Tibial nerve (tissue), 4 donors: ENCODE results near the gene HAGH. TPM values are rescaled to one million over a fixed set of nuclear protein-coding genes. Genes with fewer than 3 reads are reported as not detected.

Source experiments
- DNase-seq, 2 donors: peaks; one replicate each; pipeline ENCODE4 v3.0.0-alpha.2; 2019; ENCODE audit warnings: low spot score in 2 of 2
- H3K27ac ChIP-seq, 4 donors: fragments of 200-600 bp; sonication (generic) in 3 of 4; one replicate each; pipeline ENCODE4 v1.5.1; 2017 to 2019; ENCODE audit warnings: mild to moderate bottlenecking in 1 of 4
- H3K27me3 ChIP-seq, 2 donors: fragments of 200-600 bp; sonication (generic) in 1 of 2; one replicate each; pipeline versions ENCODE4 v1.5.1 to v1.6.0; 2017 to 2019
- H3K36me3 ChIP-seq, 3 donors: fragments of 200-600 bp; sonication (generic); one replicate each; pipeline ENCODE4 v1.5.1; 2018 to 2019
- H3K4me1 ChIP-seq, 4 donors: fragments of 200-600 bp; sonication (generic) in 3 of 4; one replicate each; pipeline ENCODE4 v1.5.1; 2017 to 2019
- H3K4me3 ChIP-seq, 4 donors: fragments of 200-600 bp; sonication (generic) in 3 of 4; one replicate each; pipeline ENCODE4 v1.5.1; 2017 to 2019; ENCODE audit warnings: mild to moderate bottlenecking in 1 of 4, moderate library complexity in 1 of 4
- H3K9me3 ChIP-seq, 4 donors: fragments of 200-600 bp; sonication (generic) in 3 of 4; one replicate each; pipeline ENCODE4 v1.5.1; 2017 to 2019
- CTCF ChIP-seq, 5 experiments: fragments of 200-600 bp in 3 of 5; fragments of 450-650 bp in 2 of 5; sonication (generic) in 3 of 5; IDR thresholded peaks; one replicate each; pipeline ENCODE4 v1.5.1; 2016 to 2019; ENCODE audit warnings: antibody characterized with exemption in 5 of 5, mild to moderate bottlenecking in 3 of 5, moderate library complexity in 2 of 5
- EP300 ChIP-seq, 2 donors: sonication (generic); formaldehyde crosslinking; IDR thresholded peaks; one replicate each; pipeline ENCODE4 v1.6.1; 2017; ENCODE audit warnings: antibody characterized with exemption in 2 of 2, mild to moderate bottlenecking in 1 of 2
- POLR2A ChIP-seq, 2 donors: fragments of 450-650 bp; IDR thresholded peaks; one replicate each; pipeline ENCODE4 v1.6.1; 2017; ENCODE audit warnings: antibody characterized with exemption in 2 of 2, mild to moderate bottlenecking in 2 of 2, moderate library complexity in 2 of 2
- WGBS, 2 donors: methylation state at CpG; one replicate each; pipeline ENCODE4 v1.1.5; 2018; 5-methylcytosine and 5-hydroxymethylcytosine counted together
- total RNA-seq, 4 donors: library from RNA; depleted of rRNA; stranded (reverse); fragments of >200 nt; gene quantifications; one replicate each; pipeline ENCODE4 v1.1.0, GENCODE V29; 2016

HAGH gene
- total RNA-seq, 4 donors from 2014 or later = 89.2 to 161 (median 100) TPM

GRCh38 chr16:1768061-1768766 is 58.4 kb downstream of the HAGH start:
- H3K36me3 ChIP-seq = peaks cover 2 to 68% (median 20%) of the 10 kb centered on the region in 3 donors
- no peaks in the 10 kb centered on the region for H3K9me3 ChIP-seq
- peaks cover 0 to 44% (median 16%) of the 10 kb centered on the region in 4 donors for H3K4me1 ChIP-seq
- WGBS, 2 donors = 81 to 86% methylated on average over 41 of the region's 41 CpGs
- H3K27ac ChIP-seq = no peak overlapping the region
- no peak for TF ChIP-seq CTCF (IDR thresholded peaks at IDR 0.05)
- TF ChIP-seq EP300 (IDR thresholded peaks at IDR 0.05) = no peak
- TF ChIP-seq POLR2A (IDR thresholded peaks at IDR 0.05) = no peak
- no peak overlapping the region for H3K4me3 ChIP-seq
- no peak for DNase-seq
- no peaks in the 10 kb centered on the region for H3K27me3 ChIP-seq

GRCh38 chr16:1767116-1767994 is 59.3 kb downstream of the HAGH start:
- Histone ChIP-seq H3K4me1 (peaks cover 0 to 45% (median 15%) of the 10 kb centered on the region in 4 donors), H3K36me3 (peaks cover 2 to 76% (median 22%) of the 10 kb centered on the region in 3 donors), H3K9me3 (no peaks in the 10 kb centered on the region), H3K27me3 (no peaks in the 10 kb centered on the region), H3K27ac (no peak overlapping the region), H3K4me3 (no peak overlapping the region)
- no peak for DNase-seq
- WGBS, 2 donors = 93% methylated on average over 29 to 37 of the region's 42 CpGs
- TF ChIP-seq EP300 (IDR thresholded peaks at IDR 0.05) (no peak), CTCF (IDR thresholded peaks at IDR 0.05) (no peak), POLR2A (IDR thresholded peaks at IDR 0.05) (no peak)

GRCh38 chr16:1766701-1767100 is 59.9 kb downstream of the HAGH start:
- Histone ChIP-seq H3K27me3 (no peaks in the 10 kb centered on the region), H3K9me3 (no peaks in the 10 kb centered on the region), H3K27ac (no peak overlapping the region), H3K4me1 (peaks cover 0 to 38% (median 8%) of the 10 kb centered on the region in 4 donors), H3K4me3 (no peak overlapping the region), H3K36me3 (peaks cover 2 to 83% (median 22%) of the 10 kb centered on the region in 3 donors)
- TF ChIP-seq CTCF (IDR thresholded peaks at IDR 0.05) (no peak), POLR2A (IDR thresholded peaks at IDR 0.05) (no peak), EP300 (IDR thresholded peaks at IDR 0.05) (no peak)
- no peak for DNase-seq
- 82 to 93% methylated on average over 3 to 18 of the region's 18 CpGs for WGBS, 2 donors

GRCh38 chr16:1766231-1766630 is 60.4 kb downstream of the HAGH start:
- no peaks in the 10 kb centered on the region for H3K27me3 ChIP-seq
- DNase-seq = no peak
- peaks cover 2 to 88% (median 22%) of the 10 kb centered on the region in 3 donors for H3K36me3 ChIP-seq
- H3K27ac ChIP-seq = no peak overlapping the region
- WGBS, 2 donors = 88 to 89% methylated on average over 13 to 19 of the region's 19 CpGs
- H3K9me3 ChIP-seq = no peaks in the 10 kb centered on the region
- TF ChIP-seq POLR2A (IDR thresholded peaks at IDR 0.05) = no peak
- TF ChIP-seq CTCF (IDR thresholded peaks at IDR 0.05) = no peak
- no peak overlapping the region for H3K4me3 ChIP-seq
- peaks cover 0 to 36% (median 6%) of the 10 kb centered on the region in 4 donors for H3K4me1 ChIP-seq

- WGBS, 2 donors = 87% methylated on average over 20 of the region's 22 CpGs
- Histone ChIP-seq H3K9me3 (no peaks in the 10 kb centered on the region), H3K4me3 (no peak overlapping the region), H3K27me3 (no peaks in the 10 kb centered on the region), H3K36me3 (peaks cover 2 to 92% (median 24%) of the 10 kb centered on the region in 3 donors), H3K27ac (no peak overlapping the region), H3K4me1 (peaks cover 0 to 33% (median 6%) of the 10 kb centered on the region in 4 donors)
- TF ChIP-seq EP300 (IDR thresholded peaks at IDR 0.05) = no peak
- no peak for TF ChIP-seq CTCF (IDR thresholded peaks at IDR 0.05)
- no peak for TF ChIP-seq POLR2A (IDR thresholded peaks at IDR 0.05)
- DNase-seq = no peak
These were observed 60.8 kb downstream of the HAGH start for GRCh38 chr16:1765826-1766225.
